Measurements from ENCODE around the gene TEAD1.

DNA sequence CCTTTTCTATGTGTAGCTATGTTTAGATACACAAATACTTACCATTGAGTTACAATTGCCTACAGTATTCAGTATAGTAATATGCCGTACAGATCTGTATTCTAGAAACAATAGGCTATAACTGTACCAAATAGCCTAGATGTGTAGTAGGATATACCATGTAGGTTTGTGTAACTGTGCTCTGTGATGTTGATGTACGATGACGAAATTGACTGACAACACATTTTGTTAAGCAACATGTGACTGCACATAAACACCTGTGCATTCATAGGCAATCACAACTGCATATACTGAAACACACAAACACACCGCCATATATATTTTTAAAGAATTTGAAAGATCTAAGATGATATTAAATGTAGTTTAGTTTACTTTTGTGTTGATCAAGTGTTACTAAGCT lies 60.4 kb downstream of the TEAD1 start:
- TF ChIP-seq, protein P1, sequence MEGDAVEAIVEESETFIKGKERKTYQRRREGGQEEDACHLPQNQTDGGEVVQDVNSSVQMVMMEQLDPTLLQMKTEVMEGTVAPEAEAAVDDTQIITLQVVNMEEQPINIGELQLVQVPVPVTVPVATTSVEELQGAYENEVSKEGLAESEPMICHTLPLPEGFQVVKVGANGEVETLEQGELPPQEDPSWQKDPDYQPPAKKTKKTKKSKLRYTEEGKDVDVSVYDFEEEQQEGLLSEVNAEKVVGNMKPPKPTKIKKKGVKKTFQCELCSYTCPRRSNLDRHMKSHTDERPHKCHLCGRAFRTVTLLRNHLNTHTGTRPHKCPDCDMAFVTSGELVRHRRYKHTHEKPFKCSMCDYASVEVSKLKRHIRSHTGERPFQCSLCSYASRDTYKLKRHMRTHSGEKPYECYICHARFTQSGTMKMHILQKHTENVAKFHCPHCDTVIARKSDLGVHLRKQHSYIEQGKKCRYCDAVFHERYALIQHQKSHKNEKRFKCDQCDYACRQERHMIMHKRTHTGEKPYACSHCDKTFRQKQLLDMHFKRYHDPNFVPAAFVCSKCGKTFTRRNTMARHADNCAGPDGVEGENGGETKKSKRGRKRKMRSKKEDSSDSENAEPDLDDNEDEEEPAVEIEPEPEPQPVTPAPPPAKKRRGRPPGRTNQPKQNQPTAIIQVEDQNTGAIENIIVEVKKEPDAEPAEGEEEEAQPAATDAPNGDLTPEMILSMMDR (IDR thresholded peaks at IDR 0.05) = no peak
- no peak for TF ChIP-seq ZFX (IDR thresholded peaks at IDR 0.05; ENCODE audit: borderline replicate concordance)

Data from 22Rv1 (cell line).